Cerebellar nuclear complex (tissue), 1 donor: ENCODE results near the gene ABCC1.

Experiments
- DNase-seq, 2 experiments: peaks; one replicate each; lab custom pipeline; 2025; lab: John Stamatoyannopoulos, UW

Gene ABCC1

DNA sequence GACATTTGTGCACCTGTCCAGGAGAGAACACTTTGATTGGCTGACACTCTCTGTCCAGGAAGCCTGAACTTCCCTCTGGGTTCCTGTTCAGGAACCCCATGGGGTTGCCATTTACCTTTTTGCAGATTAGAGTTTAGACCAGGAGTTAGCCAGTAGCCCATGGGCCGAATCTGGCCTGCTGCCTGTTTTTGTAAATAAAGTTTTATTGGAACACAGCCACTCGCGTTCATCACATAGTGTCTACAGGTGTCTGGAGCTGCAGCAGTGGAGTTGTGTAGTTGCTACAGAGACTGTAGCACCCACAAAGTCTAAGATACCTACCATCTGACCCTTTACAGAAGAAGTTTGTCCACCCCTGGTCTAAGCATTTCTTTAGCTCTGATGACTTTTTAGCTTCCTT, 70.9 kb downstream of the ABCC1 start:
- DNase-seq = no peak

GRCh38 chr16:16021020-16021419, 71.6 kb downstream of the ABCC1 start:
- no peak for DNase-seq

- DNase-seq = no peak
Observed at GRCh38 chr16:16021646-16021987, 72.2 kb downstream of the ABCC1 start.

- peak; percentile 79 to 86 for DNase-seq
Observed at GRCh38 chr16:16021988-16022682, 72.7 kb downstream of the ABCC1 start.

DNA sequence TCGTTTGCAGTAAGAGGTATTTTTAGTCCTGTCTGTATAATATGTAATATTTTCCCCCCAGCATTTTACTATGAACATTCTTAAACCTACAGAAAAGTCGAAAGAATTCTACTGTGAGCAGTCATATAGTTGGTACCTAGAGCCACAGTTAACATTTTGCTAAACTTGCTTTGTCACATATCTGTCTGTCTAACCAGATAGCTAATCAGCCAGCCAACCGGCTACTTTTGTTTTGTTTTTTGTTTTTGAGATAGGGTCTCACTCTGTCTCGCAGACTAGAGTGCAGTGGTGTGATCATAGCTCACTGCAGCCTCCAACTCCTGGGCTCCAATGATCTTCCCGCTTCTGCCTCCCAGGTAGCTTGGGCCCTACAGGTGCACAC, 73.3 kb downstream of the ABCC1 start:
- DNase-seq = no peak

DNA sequence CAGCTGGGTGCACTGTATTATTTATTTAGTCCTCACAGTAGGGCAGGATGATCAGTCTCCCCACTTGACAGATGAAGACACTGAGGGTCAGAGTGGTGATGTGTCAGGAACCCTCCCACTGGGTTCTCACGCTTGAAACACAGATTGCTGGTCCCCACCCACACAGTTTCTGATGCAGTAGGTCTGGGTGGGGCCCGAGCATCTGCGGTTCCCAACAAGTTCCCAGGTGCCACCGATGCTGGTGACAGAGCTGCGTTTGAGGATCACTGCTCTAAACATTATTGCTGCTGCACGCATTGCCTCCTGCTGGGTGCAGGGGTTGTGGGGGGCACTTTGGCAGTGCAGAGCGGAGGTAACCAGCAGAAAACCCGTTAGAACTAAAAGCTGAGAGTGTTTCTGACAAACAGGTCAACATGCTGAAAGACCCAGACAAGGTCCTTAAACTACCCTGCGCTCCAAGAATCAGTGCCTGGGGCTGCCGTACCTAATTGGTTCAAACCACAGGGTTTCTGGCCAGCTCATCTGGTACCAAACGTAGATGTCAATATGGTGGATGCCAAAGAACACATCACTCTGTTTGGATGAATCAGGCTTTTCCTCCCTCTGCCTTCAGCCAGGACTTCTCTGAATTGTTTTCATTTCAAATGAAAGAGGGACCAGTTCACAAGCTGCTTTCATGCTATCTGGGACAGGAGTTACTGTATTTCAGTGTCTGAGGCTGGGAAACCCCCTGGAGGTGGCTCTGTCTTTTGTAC, 76.0 kb downstream of the ABCC1 start:
- no peak for DNase-seq

DNA sequence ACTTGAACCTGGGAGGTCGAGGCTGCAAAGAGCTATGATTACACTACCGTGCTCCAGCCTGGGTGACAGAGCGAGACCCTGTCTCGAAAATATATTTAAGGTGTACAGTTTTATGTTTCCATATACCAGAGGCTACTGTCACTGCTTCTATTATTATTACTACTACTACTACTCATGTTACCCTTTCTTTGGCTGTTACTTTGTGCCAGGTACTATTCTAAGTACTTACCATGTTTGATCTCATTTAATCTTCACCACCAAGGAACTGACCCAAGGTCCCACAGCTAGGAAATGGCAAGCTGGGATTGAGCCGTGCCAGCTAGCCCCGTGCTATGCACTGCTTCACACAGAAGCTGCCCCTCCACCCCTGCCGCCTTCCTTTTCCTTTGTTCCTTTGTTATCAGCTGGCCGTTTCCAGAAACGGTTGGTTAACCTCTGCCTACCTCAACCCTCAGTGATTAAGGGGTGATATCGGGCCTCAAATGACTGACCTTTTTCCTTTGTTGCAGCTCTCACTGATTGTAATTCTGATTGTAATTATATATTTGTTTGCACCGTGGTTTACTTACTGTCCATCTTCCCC, 78.4 kb downstream of the ABCC1 start:
- no peak for DNase-seq

- no peak for DNase-seq
Observed at GRCh38 chr16:16028311-16028999, 79.0 kb downstream of the ABCC1 start.

DNA sequence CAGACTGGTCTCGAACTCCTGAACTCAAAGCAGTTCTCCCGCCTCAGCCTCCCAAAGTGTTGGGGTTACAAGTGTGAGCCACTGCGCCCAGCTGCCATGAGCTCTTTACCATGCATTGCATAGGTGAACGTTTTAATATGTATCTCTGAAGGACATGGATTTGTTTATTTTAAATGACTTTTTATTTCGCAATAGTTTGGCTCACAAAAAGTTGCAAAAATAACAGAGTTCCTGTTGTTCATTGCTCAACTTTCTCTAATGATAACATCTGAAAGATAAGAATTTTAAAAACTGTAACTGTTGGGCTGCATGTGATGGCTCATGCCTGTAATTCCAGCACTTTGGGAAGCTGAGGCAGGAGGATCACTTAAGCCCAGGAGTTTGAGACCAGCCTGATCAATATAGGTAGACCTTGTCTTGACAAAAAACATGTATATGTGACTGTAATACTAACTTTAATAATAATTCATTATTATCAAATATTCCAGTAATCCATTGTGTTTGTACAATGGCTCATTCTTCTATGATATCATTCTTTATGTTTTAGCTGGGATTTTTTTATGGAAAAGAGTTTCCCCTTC, 80.1 kb downstream of the ABCC1 start:
- DNase-seq = no peak

DNA sequence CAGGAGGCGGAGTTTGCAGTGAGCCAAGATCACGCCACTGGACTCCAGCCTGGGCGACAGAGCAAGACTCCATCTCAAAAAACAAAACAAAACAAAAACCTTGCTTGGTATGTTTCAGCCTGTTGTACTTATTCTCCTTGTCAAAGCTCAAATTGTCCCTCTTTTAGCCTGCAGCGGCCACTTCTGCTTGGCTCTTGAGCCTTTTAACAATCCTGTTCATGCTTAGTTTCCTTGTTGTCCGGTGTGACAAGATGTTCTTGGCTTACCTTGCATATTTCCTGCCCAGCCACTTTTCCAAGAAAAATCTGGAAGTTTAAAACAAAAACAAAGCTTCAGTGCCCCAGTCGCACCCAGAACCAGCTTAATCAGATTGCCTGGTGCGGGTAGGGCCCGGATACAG, 81.0 kb downstream of the ABCC1 start:
- DNase-seq = no peak

DNA sequence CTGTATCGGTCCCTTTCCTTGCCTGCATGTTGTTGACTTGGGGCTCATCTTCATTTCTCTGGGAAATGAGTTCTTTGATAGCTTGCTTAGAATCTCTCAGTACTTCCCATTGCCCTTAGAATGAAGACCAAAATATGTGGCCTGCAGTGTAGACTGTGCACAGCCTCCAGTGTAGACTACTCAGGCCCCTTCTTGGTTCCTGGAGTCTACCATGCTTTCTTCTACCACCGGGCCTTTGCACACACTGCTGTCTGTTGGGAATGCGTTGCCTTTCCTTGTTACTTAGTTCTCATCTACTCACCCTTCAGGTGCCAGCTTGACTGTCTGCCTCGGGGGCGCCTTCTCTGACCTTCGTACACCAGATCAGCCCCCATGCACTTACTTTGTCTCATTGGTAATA, 82.0 kb downstream of the ABCC1 start:
- DNase-seq = no peak

- no peak for DNase-seq
Observed at GRCh38 chr16:16032271-16032979, 83.0 kb downstream of the ABCC1 start.

DNA sequence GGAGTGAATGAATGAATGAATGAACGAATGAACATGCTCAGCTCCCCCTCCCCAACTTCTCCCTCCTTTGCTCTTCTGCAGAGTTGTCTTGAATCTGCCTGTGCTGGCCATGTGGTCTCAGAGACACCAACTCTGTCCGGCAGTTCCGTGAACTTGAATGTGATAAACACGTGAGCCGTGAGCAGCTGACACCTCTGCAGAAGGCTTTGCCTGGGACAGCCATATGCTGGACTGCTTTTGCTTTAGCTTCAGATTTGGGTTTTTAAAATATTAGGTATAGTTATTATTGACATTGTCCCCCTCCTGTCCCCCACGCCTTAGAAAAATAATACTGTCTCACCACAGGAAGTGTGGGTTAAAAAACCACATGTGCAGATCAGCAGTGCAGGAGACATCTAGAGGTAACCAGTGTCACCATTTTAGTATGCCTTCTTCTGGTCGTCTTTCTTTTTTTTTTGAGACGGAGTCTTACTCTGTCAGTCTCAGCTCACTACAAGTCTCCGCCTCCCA, 83.8 kb downstream of the ABCC1 start:
- no peak for DNase-seq

DNA sequence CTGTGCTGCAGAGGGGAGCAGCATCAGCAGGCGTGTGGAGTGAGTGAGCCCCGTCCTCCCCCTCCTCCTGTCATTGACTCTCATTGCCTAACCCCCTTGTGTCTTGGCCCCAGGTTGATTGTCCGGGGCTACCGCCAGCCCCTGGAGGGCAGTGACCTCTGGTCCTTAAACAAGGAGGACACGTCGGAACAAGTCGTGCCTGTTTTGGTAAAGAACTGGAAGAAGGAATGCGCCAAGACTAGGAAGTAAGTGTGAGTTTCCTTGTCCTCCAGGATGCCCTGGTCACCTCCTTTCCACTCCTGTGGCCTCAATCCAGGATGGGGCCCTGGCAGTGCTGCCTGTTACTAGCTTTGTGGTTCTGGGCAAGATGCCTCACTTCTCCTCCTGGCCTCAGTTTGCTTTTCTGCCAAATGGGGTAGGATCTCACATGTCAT, 87.0 kb downstream of the ABCC1 start:
- no peak for DNase-seq

DNA sequence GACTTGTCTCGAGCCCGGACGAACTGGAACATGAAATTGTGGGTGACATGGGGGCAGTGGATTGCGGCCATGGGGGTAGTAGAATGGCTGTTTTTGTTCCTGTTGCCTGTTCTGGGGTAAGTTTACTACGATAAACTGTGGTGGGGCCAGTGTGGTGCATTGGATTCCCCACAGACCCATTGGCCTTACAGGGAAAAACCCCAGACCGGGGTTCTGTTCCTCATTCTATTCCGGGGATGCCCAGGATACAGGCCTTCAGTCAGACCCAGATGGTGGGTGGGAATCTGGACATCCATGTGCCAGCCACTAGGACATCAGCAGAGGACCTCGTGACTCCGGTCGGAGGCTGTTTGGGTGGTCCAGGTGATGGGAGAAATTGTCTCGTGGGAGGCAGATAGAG, 88.1 kb downstream of the ABCC1 start:
- DNase-seq = no peak

DNA sequence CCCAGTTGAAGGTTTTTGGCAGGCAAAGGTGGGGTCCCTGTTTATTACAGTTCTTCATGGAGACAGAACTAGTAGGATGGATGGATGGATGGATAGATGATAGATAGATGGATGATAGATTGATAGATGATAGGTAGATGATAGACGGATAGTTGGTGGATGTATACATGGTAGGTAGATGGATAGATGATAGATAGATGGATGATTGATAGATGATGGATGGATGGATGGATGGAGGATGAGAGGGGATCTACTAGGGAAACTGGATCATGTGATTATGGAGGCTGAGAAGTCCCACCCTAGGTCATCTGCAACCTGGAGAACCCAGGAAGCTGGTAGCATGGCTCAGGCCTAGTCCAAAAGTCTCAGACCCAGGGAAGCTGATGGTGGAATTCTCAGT, 88.6 kb downstream of the ABCC1 start:
- DNase-seq = no peak

DNA sequence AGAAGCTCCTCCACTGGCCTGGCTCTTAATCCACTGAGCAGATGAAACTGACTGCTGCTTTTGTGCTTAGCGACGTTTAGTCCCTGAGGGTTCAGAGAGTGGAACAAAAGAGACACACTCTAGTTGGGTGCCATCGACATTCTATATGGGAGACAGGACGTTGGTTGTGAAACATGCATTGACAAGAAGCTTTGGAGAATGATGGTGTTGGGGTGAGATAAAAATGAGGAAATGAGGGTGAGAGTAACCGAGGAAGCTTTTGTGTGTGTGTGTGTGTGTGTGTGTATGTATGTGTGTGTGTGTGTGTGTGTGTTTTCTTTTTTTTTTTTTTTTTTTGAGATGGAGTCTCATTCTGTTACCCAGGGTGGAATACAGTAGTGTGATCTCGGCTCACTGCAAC, 89.5 kb downstream of the ABCC1 start:
- no peak for DNase-seq

DNA sequence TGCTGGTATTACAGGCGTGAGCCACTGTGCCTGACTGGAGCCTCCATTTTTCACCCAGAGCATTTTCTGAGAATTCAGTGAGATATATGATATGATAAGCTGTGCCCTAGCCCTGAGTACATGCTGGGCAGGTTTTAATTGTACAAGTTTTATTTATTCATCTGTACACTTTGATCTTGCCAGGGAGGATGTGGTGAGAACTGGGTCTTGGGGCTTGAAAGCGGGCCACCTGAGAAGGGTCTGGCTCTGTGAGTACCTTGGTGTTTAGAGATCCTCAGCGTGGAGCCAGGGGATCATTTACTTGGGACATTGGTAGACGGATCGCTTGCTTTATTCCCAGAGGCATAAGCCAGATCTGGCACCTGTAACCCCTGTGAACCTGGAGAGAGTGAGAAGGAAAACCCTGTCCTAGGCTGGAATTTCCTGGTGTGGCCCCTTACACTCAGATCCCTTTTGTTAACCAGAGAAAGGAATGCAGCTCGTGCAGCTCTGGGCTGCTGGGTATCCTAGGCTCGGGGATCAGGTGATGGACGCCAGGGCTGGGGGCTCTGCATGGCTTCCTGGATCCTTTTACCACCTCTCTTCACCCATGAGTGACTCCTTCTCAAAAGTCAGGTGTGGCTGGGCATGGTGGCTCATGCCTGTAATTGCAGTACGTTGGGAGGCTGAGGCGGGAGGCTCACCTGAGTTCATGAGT, 91.9 kb downstream of the ABCC1 start:
- no peak for DNase-seq

GRCh38 chr16:16042076-16042475, 92.7 kb downstream of the ABCC1 start:
- DNase-seq = no peak

- DNase-seq = no peak
Observed at GRCh38 chr16:16045296-16045695, 95.9 kb downstream of the ABCC1 start.

DNA sequence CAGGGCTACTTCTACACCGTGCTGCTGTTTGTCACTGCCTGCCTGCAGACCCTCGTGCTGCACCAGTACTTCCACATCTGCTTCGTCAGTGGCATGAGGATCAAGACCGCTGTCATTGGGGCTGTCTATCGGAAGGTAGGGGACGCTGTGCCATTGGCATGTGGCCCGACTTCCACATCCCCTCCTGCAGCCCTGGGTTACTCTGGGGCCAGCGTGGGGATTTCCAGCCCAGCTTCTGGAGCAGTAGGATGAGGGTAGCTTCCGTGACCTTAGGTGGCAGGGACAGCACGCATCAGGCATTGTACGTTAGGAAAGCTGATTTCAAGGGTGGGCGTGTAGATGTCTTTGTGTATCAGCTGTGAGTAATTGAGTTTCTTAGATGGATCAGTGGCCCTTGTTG, 96.5 kb downstream of the ABCC1 start:
- no peak for DNase-seq
